ENCODE measurements around the gene FILIP1L. TPM values are rescaled to one million over a fixed set of nuclear protein-coding genes. Genes with fewer than 3 reads are reported as not detected.

Gene FILIP1L
- total RNA-seq, 2 experiments from 2014 or later = not detected

- Histone ChIP-seq H3K4me2 (ENCODE audit: low read length) (no peak overlapping the region), H3K9me3 (ENCODE audit: low read length) (no peaks in the 10 kb centered on the region), H3K79me2 (ENCODE audit: insufficient read depth, low read depth, low read length) (no peaks in the 10 kb centered on the region), H3K4me3 (ENCODE audit: low read depth, low read length, poor library complexity, severe bottlenecking) (no peak overlapping the region), H3K27ac (ENCODE audit: low read depth, low read length, poor library complexity, severe bottlenecking) (no peak overlapping the region), H4K20me1 (ENCODE audit: insufficient read depth, low read length) (no peaks in the 10 kb centered on the region), H3K9me2 (ENCODE audit: insufficient read depth, low read length) (no peaks in the 10 kb centered on the region), H2AFZ (ENCODE audit: low read length) (no peak overlapping the region), H3K36me3 (ENCODE audit: insufficient read depth, low read length) (no peaks in the 10 kb centered on the region), H3K4me1 (ENCODE audit: insufficient read depth, low read length, poor library complexity, severe bottlenecking) (peaks cover 9% of the 10 kb centered on the region)
- TF ChIP-seq EZH2phosphoT487 (IDR thresholded peaks at IDR 0.05; ENCODE audit: borderline replicate concordance, low read depth, low read length) = no peak
- no peak for TF ChIP-seq CTCF (conservative IDR thresholded peaks at IDR 0.05; ENCODE audit: low read length)
- no TSS peak for BruUV-seq (replicated peaks)
- DNase-seq (ENCODE audit: low spot score) = no peak
- ChIA-PET CTCF (ENCODE audit: unreplicated experiment) (interaction anchor here (0.9 kb wide), 1 partner anchor 31 kb away, joined by 3 read pairs; no protein-coding TSS in a partner anchor), POLR2A (interaction anchor here (0.5 to 1.0 kb wide), 3 partner anchors 48 to 867 kb away, joined by 3 to 5 read pairs (median 3); no protein-coding TSS in a partner anchor)
- intact Hi-C loops (cut with micrococcal nuclease; ENCODE audit: unreplicated experiment) = no loop called here
Measured at GRCh38 chr3:100075851-100076730, 38.2 kb downstream of the FILIP1L start.

- ChIA-PET POLR2A (interaction anchor here (0.7 to 2.0 kb wide), 3 partner anchors 152 to 866 kb away, joined by 3 to 5 read pairs (median 5); no protein-coding TSS in a partner anchor), CTCF (ENCODE audit: unreplicated experiment) (interaction anchor here (0.9 kb wide), 1 partner anchor 31 kb away, joined by 3 read pairs; no protein-coding TSS in a partner anchor)
- H3K36me3 ChIP-seq (ENCODE audit: insufficient read depth, low read length) = no peaks in the 10 kb centered on the region
- H3K79me2 ChIP-seq (ENCODE audit: insufficient read depth, low read depth, low read length) = no peaks in the 10 kb centered on the region
- H3K4me3 ChIP-seq (ENCODE audit: low read depth, low read length, poor library complexity, severe bottlenecking) = no peak overlapping the region
- no peak overlapping the region for H2AFZ ChIP-seq (ENCODE audit: low read length)
- no peak overlapping the region for H3K4me2 ChIP-seq (ENCODE audit: low read length)
- BruUV-seq (replicated peaks) = no TSS peak
- no peak overlapping the region for H3K27ac ChIP-seq (ENCODE audit: low read depth, low read length, poor library complexity, severe bottlenecking)
- DNase-seq (ENCODE audit: low spot score) = no peak
- H3K9me3 ChIP-seq (ENCODE audit: low read length) = no peaks in the 10 kb centered on the region
- H3K9me2 ChIP-seq (ENCODE audit: insufficient read depth, low read length) = no peaks in the 10 kb centered on the region
- H3K4me1 ChIP-seq (ENCODE audit: insufficient read depth, low read length, poor library complexity, severe bottlenecking) = peaks cover 9% of the 10 kb centered on the region
- H4K20me1 ChIP-seq (ENCODE audit: insufficient read depth, low read length) = no peaks in the 10 kb centered on the region
- TF ChIP-seq CTCF (conservative IDR thresholded peaks at IDR 0.05; ENCODE audit: low read length) = no peak
- no peak for TF ChIP-seq EZH2phosphoT487 (IDR thresholded peaks at IDR 0.05; ENCODE audit: borderline replicate concordance, low read depth, low read length)
- intact Hi-C loops (cut with micrococcal nuclease; ENCODE audit: unreplicated experiment) = no loop called here
Measured at GRCh38 chr3:100075196-100075595, 39.1 kb downstream of the FILIP1L start.
